MM.1S (cell line): ENCODE results near the gene SLC13A5.

Experiments used
- DNase-seq: peaks from one replicate; pipeline ENCODE4 v3.0.0-alpha.2; 2015
- H2AFZ ChIP-seq: fragments of 300-600 bp; sonication (generic); 2 replicates; pipeline ENCODE4 v1.6.0; 2016; ENCODE audit warnings: antibody characterized with exemption, low read length
- H3F3A ChIP-seq: fragments of 300-600 bp; sonication (generic); 2 replicates; pipeline ENCODE4 v1.6.1; 2016; ENCODE audit warnings: mild to moderate bottlenecking, antibody characterized with exemption, low read length, moderate library complexity, mixed read lengths; ENCODE audit not compliant: insufficient read depth
- H3K27ac ChIP-seq: fragments of 300-600 bp; sonication (generic); 2 replicates; pipeline ENCODE4 v1.5.1; 2016; ENCODE audit warnings: mild to moderate bottlenecking, low read length
- H3K27me3 ChIP-seq: fragments of 300-600 bp; sonication (generic); replicated peaks from 2 replicates; pipeline ENCODE4 v1.6.0; 2016; ENCODE audit warnings: low read length; ENCODE audit not compliant: insufficient read depth
- H3K36me3 ChIP-seq: fragments of 300-600 bp; sonication (generic); replicated peaks from 2 replicates; pipeline ENCODE4 v1.6.1; 2016; ENCODE audit warnings: mild to moderate bottlenecking, low read length, mixed read lengths; ENCODE audit not compliant: insufficient read depth
- H3K4me1 ChIP-seq: fragments of 300-600 bp; sonication (generic); 2 replicates; pipeline ENCODE4 v1.6.1; 2016; ENCODE audit warnings: low read length, mixed read lengths
- H3K4me2 ChIP-seq: fragments of 300-600 bp; sonication (generic); 2 replicates; pipeline ENCODE4 v1.6.0; 2016; ENCODE audit warnings: low read depth, low read length
- H3K4me3 ChIP-seq: fragments of 300-600 bp; sonication (generic); 2 replicates; pipeline ENCODE4 v1.5.1; 2016; ENCODE audit warnings: low read length, mixed read lengths
- H3K79me2 ChIP-seq: fragments of 300-600 bp; sonication (generic); 2 replicates; pipeline ENCODE4 v1.6.1; 2016; ENCODE audit warnings: mixed run types, low read length, mixed read lengths
- H3K9ac ChIP-seq: fragments of 300-600 bp; sonication (generic); 2 replicates; pipeline ENCODE4 v1.6.1; 2016; ENCODE audit warnings: low read length, mixed read lengths
- H3K9me2 ChIP-seq: fragments of 300-600 bp; sonication (generic); replicated peaks from 2 replicates; pipeline ENCODE4 v1.6.1; 2016; ENCODE audit warnings: mild to moderate bottlenecking, low read length, mixed read lengths; ENCODE audit not compliant: insufficient read depth
- H3K9me3 ChIP-seq: fragments of 300-600 bp; sonication (generic); replicated peaks from 2 replicates; pipeline ENCODE4 v1.6.1; 2016; ENCODE audit warnings: mild to moderate bottlenecking, low read length, mixed read lengths; ENCODE audit not compliant: insufficient read depth
- H4K20me1 ChIP-seq: fragments of 300-600 bp; sonication (generic); 2 replicates; pipeline ENCODE4 v1.6.1; 2016; ENCODE audit warnings: mild to moderate bottlenecking, low read length, moderate library complexity, mixed read lengths; ENCODE audit not compliant: insufficient read depth
- EZH2 ChIP-seq: fragments of 300-600 bp; sonication (generic); optimal IDR thresholded peaks from 2 replicates; pipeline ENCODE3; 2017; ENCODE audit warnings: low read depth, mild to moderate bottlenecking, antibody characterized with exemption, low read length, mixed read lengths
- EZH2phosphoT487 ChIP-seq: fragments of 300-600 bp; sonication (generic); IDR thresholded peaks from 2 replicates; pipeline ENCODE4 v1.6.1; 2018; ENCODE audit warnings: antibody characterized with exemption, low read length
- TF ChIP-seq, protein P1 (sequence below): fragments of 300-600 bp; sonication (generic); IDR thresholded peaks from 2 replicates; pipeline ENCODE4 v1.5.1; 2016; ENCODE audit warnings: antibody characterized with exemption, low read length, mixed read lengths

Gene SLC13A5

DNA sequence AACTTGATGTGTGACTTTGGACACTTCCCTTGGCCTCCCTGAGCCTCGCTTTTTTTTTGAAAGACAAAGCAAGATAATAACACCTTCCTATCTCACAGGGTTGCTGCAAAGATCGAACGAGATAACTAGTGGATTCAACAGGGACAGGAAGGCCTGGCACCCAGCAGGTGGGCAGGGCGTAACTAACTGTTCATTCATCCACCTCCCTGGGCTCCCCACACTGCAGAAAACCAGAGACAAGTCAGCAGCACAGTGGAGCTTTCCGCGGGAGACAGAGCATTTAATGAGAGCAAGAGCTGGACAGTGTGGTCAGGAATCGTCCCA is 28.7 kb downstream of the SLC13A5 start:
- Histone ChIP-seq H3K27me3 (peaks cover 42% of the 10 kb centered on the region), H3K27ac (no peak overlapping the region), H3K9me2 (no peaks in the 10 kb centered on the region), H4K20me1 (no peaks in the 10 kb centered on the region), H3K79me2 (no peaks in the 10 kb centered on the region), H3K36me3 (no peaks in the 10 kb centered on the region), H2AFZ (no peak overlapping the region), H3F3A (no peaks in the 10 kb centered on the region), H3K4me2 (no peak overlapping the region), H3K4me1 (no peaks in the 10 kb centered on the region), H3K9ac (no peak overlapping the region), H3K4me3 (no peak overlapping the region), H3K9me3 (no peaks in the 10 kb centered on the region)
- no peak for TF ChIP-seq EZH2
- TF ChIP-seq, protein P1, sequence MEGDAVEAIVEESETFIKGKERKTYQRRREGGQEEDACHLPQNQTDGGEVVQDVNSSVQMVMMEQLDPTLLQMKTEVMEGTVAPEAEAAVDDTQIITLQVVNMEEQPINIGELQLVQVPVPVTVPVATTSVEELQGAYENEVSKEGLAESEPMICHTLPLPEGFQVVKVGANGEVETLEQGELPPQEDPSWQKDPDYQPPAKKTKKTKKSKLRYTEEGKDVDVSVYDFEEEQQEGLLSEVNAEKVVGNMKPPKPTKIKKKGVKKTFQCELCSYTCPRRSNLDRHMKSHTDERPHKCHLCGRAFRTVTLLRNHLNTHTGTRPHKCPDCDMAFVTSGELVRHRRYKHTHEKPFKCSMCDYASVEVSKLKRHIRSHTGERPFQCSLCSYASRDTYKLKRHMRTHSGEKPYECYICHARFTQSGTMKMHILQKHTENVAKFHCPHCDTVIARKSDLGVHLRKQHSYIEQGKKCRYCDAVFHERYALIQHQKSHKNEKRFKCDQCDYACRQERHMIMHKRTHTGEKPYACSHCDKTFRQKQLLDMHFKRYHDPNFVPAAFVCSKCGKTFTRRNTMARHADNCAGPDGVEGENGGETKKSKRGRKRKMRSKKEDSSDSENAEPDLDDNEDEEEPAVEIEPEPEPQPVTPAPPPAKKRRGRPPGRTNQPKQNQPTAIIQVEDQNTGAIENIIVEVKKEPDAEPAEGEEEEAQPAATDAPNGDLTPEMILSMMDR = no peak
- no peak for TF ChIP-seq EZH2phosphoT487
- DNase-seq = no peak

GRCh38 chr17:6683730-6684459 is 29.3 kb downstream of the SLC13A5 start:
- H2AFZ ChIP-seq = no peak overlapping the region
- H3K4me3 ChIP-seq = no peak overlapping the region
- no peaks in the 10 kb centered on the region for H3K4me1 ChIP-seq
- DNase-seq = no peak
- no peaks in the 10 kb centered on the region for H3K9me2 ChIP-seq
- no peaks in the 10 kb centered on the region for H3K9me3 ChIP-seq
- H3F3A ChIP-seq = no peaks in the 10 kb centered on the region
- peaks cover 45% of the 10 kb centered on the region for H3K27me3 ChIP-seq
- H3K36me3 ChIP-seq = no peaks in the 10 kb centered on the region
- H3K27ac ChIP-seq = no peak overlapping the region
- no peak overlapping the region for H3K4me2 ChIP-seq
- no peak overlapping the region for H3K9ac ChIP-seq
- H3K79me2 ChIP-seq = no peaks in the 10 kb centered on the region
- H4K20me1 ChIP-seq = no peaks in the 10 kb centered on the region
- TF ChIP-seq, protein P1 = no peak
- no peak for TF ChIP-seq EZH2
- no peak for TF ChIP-seq EZH2phosphoT487

DNA sequence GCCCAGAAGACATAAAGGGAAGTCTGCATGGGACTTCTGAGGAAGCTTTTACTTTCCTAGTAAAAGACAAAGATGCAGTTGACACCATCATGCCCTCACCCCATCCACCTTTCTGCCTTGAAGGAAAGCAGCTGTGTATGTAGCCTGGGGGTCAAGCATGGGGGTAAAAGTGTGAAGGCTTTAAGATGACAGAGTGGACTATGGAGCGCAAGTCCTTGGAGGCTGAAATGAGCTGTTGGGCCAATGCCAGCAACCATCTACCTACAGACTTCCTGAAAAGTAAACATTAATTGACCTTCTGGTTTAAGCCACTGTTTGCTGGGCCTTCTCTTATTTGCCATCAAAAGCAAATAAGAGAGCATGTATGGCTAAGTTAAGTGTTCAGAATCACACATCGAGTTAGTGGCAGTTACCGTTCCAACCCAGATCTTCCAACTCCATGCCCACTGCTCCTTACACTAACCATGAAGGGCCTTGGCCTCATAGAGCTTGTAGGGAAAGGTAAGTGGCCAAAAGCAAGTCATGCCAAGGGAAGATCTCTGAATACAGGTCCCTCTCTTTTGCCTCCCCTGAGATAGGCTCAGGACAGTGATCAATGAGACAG is 30.0 kb downstream of the SLC13A5 start:
- peaks cover 52% of the 10 kb centered on the region for H3K27me3 ChIP-seq
- H3K4me2 ChIP-seq = no peak overlapping the region

More for the DNA sequence above, 30.0 kb downstream of the SLC13A5 start:
- Histone ChIP-seq H3K9me2 (no peaks in the 10 kb centered on the region), H3K4me1 (no peaks in the 10 kb centered on the region), H4K20me1 (no peaks in the 10 kb centered on the region), H3K27ac (no peak overlapping the region), H3K79me2 (no peaks in the 10 kb centered on the region), H2AFZ (no peak overlapping the region), H3K36me3 (no peaks in the 10 kb centered on the region), H3K9me3 (no peaks in the 10 kb centered on the region), H3K4me3 (no peak overlapping the region), H3F3A (no peaks in the 10 kb centered on the region), H3K9ac (no peak overlapping the region)
- no peak for DNase-seq
- TF ChIP-seq EZH2 = no peak
- no peak for TF ChIP-seq EZH2phosphoT487
- TF ChIP-seq, protein P1 = no peak
